Panc1 (cell line): ENCODE measurements around the gene WWOX. TPM values are rescaled to one million over a fixed set of nuclear protein-coding genes. Genes with fewer than 3 reads are reported as not detected.

Source experiments
- ATAC-seq: fragments of 200-7000 bp; cut with Tn5 transposase; 2 replicates; pipeline ENCODE4 v1.9.1; 2020; ENCODE audit warnings: mild to moderate bottlenecking, moderate library complexity
- BruUV-seq: library from RNA; stranded (reverse); fragments of 400-500 nt; replicated peaks from 2 replicates; lab custom pipeline; 2021; lab: Mats Ljungman, UMichigan
- CTCF ChIA-PET: fragments of 300-600 bp; sonication (Branson Sonifier 250); formaldehyde crosslinking; loops from one replicate; lab custom pipeline; 2022; ENCODE audit warnings: antibody characterized with exemption; lab: Charles Lee
- POLR2A ChIA-PET: fragments of 300-600 bp; sonication (Branson Sonifier 250); formaldehyde crosslinking; loops from one replicate; lab custom pipeline; 2022; ENCODE audit warnings: antibody characterized with exemption; lab: Charles Lee
- DNase-seq: peaks from one replicate; pipeline ENCODE4 v3.0.0-alpha.2; 2010; ENCODE audit warnings: low read depth, low spot score
- H3K27ac ChIP-seq: 2 replicates; pipeline ENCODE4 v1.5.1; 2011; ENCODE audit warnings: mild to moderate bottlenecking, low read length, inconsistent platforms
- H3K27me3 ChIP-seq: fragments of 200-500 bp; sonication (Bioruptor generic); 2 replicates; pipeline ENCODE4 v1.6.0; 2014; ENCODE audit warnings: low read length, inconsistent platforms; ENCODE audit not compliant: control insufficient read depth, insufficient read depth
- H3K36me3 ChIP-seq: fragments of 200-500 bp; sonication (Bioruptor generic); 2 replicates; pipeline ENCODE4 v1.5.1; 2014; ENCODE audit warnings: inconsistent platforms, mild to moderate bottlenecking, low read length, moderate library complexity; ENCODE audit not compliant: control insufficient read depth, insufficient read depth
- H3K4me1 ChIP-seq: 2 replicates; pipeline ENCODE4 v1.5.1; 2011; ENCODE audit warnings: inconsistent platforms, mild to moderate bottlenecking, low read length, moderate library complexity; ENCODE audit not compliant: control insufficient read depth, insufficient read depth
- H3K4me3 ChIP-seq, 2 experiments: 2 replicates each; pipeline ENCODE4 v1.5.1; 2011 to 2012; ENCODE audit warnings: low read depth in 2 of 2, low read length in 2 of 2, mild to moderate bottlenecking in 2 of 2, inconsistent platforms in 1 of 2, moderate library complexity in 1 of 2
- H3K9me3 ChIP-seq: fragments of 200-500 bp; sonication (Bioruptor generic); 2 replicates; pipeline ENCODE4 v1.5.1; 2014; ENCODE audit warnings: low read depth, mild to moderate bottlenecking, inconsistent platforms, low read length, moderate library complexity; ENCODE audit not compliant: control insufficient read depth, insufficient read depth
- CTCF ChIP-seq: fragments of 450-650 bp; IDR thresholded peaks from 2 replicates; pipeline ENCODE4 v1.5.1; 2017; ENCODE audit warnings: mild to moderate bottlenecking
- POLR2AphosphoS5 ChIP-seq: IDR thresholded peaks from 2 replicates; pipeline ENCODE4 v1.6.1; 2012; ENCODE audit warnings: mild to moderate bottlenecking, low read depth, low read length, moderate library complexity
- REST ChIP-seq, 2 experiments: IDR thresholded peaks; 2 replicates each; pipeline ENCODE4 v1.6.1; 2011 to 2012; ENCODE audit warnings: low read depth in 2 of 2, control low read depth in 1 of 2, low read length in 1 of 2, mild to moderate bottlenecking in 1 of 2, moderate library complexity in 1 of 2; ENCODE audit not compliant: insufficient read depth in 1 of 2
- TCF7L2 ChIP-seq: IDR thresholded peaks from 2 replicates; pipeline ENCODE4 v1.6.1; 2011; ENCODE audit warnings: mild to moderate bottlenecking, low read depth, low read length, inconsistent platforms
- in situ Hi-C: cut with HindIII; loops from 2 replicates; pipeline ENCODE4 v1.10.0; 2016; ENCODE audit warnings: low sequenced_read_pairs, low pct_unique_long_range_greater_than_20kb
- intact Hi-C: fragments of 100-400 bp; cut with micrococcal nuclease; formaldehyde crosslinking; loops from one replicate; pipeline ENCODE4 v1.10.0; 2022; ENCODE audit not compliant: unreplicated experiment
- total RNA-seq: library from RNA; stranded (reverse); gene quantifications from one replicate; pipeline ENCODE4 v1.2.1, GENCODE V29; 2021; ENCODE audit not compliant: unreplicated experiment

Gene WWOX
- total RNA-seq, 1 experiment from 2014 or later, result 12.5 TPM

- BruUV-seq, result no TSS peak
- Histone ChIP-seq H3K9me3 (no peaks in the 10 kb centered on the region), H3K27ac (no peak overlapping the region), H3K36me3 (no peaks in the 10 kb centered on the region), H3K4me1 (no peaks in the 10 kb centered on the region), H3K4me3 (no peak overlapping the region), H3K27me3 (no peaks in the 10 kb centered on the region)
- in situ Hi-C loops, result no loop called here
- intact Hi-C loops, result no loop called here
- ChIA-PET CTCF (no interaction called here), POLR2A (no interaction called here)
- DNase-seq (no peak), ATAC-seq (no peak)
- no peak for TF ChIP-seq POLR2AphosphoS5
- no peak for TF ChIP-seq CTCF
- no peak for TF ChIP-seq TCF7L2
- TF ChIP-seq REST (IDR thresholded peaks at IDR 0.05; ENCODE audit: insufficient read depth in 1 of 2, low read depth in 2 of 2, low read length in 1 of 2), result no peak
These were observed 507.1 kb downstream of the WWOX start for GRCh38 chr16:78606545-78606944.

- Histone ChIP-seq H3K27me3 (no peaks in the 10 kb centered on the region), H3K4me1 (no peaks in the 10 kb centered on the region), H3K27ac (no peak overlapping the region), H3K36me3 (no peaks in the 10 kb centered on the region), H3K9me3 (no peaks in the 10 kb centered on the region), H3K4me3 (no peak overlapping the region)
- no peak for TF ChIP-seq TCF7L2
- TF ChIP-seq REST (IDR thresholded peaks at IDR 0.05; ENCODE audit: insufficient read depth in 1 of 2, low read depth in 2 of 2, low read length in 1 of 2), result no peak
- in situ Hi-C loops, result no loop called here
- ChIA-PET CTCF (no interaction called here), POLR2A (no interaction called here)
- BruUV-seq, result no TSS peak
- ATAC-seq, result no peak
- intact Hi-C loops, result no loop called here
- no peak for DNase-seq
These were observed 507.6 kb downstream of the WWOX start for GRCh38 chr16:78607022-78607421.
